Measurements from ENCODE around the gene HLA-F.

HLA-F gene

GRCh38 chr6:29744131-29744530, 20.9 kb downstream of the HLA-F start:
- no peak for DNase-seq (ENCODE audit: low read depth)

- no peak for DNase-seq (ENCODE audit: low read depth)
Observed at GRCh38 chr6:29744621-29745020, 21.4 kb downstream of the HLA-F start.

GRCh38 chr6:29745386-29745785, 22.2 kb downstream of the HLA-F start:
- no peak for DNase-seq (ENCODE audit: low read depth)

- DNase-seq (ENCODE audit: low read depth): no peak
Observed at GRCh38 chr6:29745855-29746449, 22.7 kb downstream of the HLA-F start.

GRCh38 chr6:29746846-29747687, 23.8 kb downstream of the HLA-F start:
- DNase-seq (ENCODE audit: low read depth): no peak

GRCh38 chr6:29747688-29748250, 24.5 kb downstream of the HLA-F start:
- DNase-seq (ENCODE audit: low read depth): no peak

- peak; percentile 54 for DNase-seq (ENCODE audit: low read depth)
Observed at GRCh38 chr6:29748391-29749307, 25.4 kb downstream of the HLA-F start.

GRCh38 chr6:29749308-29749662, 26.1 kb downstream of the HLA-F start:
- no peak for DNase-seq (ENCODE audit: low read depth)

GRCh38 chr6:29749668-29750067, 26.4 kb downstream of the HLA-F start:
- no peak for DNase-seq (ENCODE audit: low read depth)

GRCh38 chr6:29750709-29751108, 27.5 kb downstream of the HLA-F start:
- no peak for DNase-seq (ENCODE audit: low read depth)

GRCh38 chr6:29751480-29751879, 28.2 kb downstream of the HLA-F start:
- no peak for DNase-seq (ENCODE audit: low read depth)

- DNase-seq (ENCODE audit: low read depth): peak; percentile 71
Observed at GRCh38 chr6:29752451-29753308, 29.4 kb downstream of the HLA-F start.

- DNase-seq (ENCODE audit: low read depth): no peak
Observed at GRCh38 chr6:29753309-29753644, 30.0 kb downstream of the HLA-F start.

GRCh38 chr6:29755295-29755871, 32.1 kb downstream of the HLA-F start:
- no peak for DNase-seq (ENCODE audit: low read depth)

- DNase-seq (ENCODE audit: low read depth): no peak
Observed at GRCh38 chr6:29757282-29757681, 34.0 kb downstream of the HLA-F start.

GRCh38 chr6:29757701-29758293, 34.6 kb downstream of the HLA-F start:
- peak; percentile 8 for DNase-seq (ENCODE audit: low read depth)

GRCh38 chr6:29758761-29759160, 35.5 kb downstream of the HLA-F start:
- DNase-seq (ENCODE audit: low read depth): no peak

- DNase-seq (ENCODE audit: low read depth): no peak
Observed at GRCh38 chr6:29759457-29759856, 36.2 kb downstream of the HLA-F start.

- DNase-seq (ENCODE audit: low read depth): no peak
Observed at GRCh38 chr6:29760328-29760727, 37.1 kb downstream of the HLA-F start.

- DNase-seq (ENCODE audit: low read depth): no peak
Observed at GRCh38 chr6:29762051-29762450, 38.8 kb downstream of the HLA-F start.

GRCh38 chr6:29762781-29763214, 39.6 kb downstream of the HLA-F start:
- no peak for DNase-seq (ENCODE audit: low read depth)
